ENCODE data around the gene TK1. TPM values are rescaled to one million over a fixed set of nuclear protein-coding genes. Genes with fewer than 3 reads are reported as not detected.

The TK1 gene
- total RNA-seq, 2 donors from 2014 or later, result 81.0 to 97.4 TPM

DNA sequence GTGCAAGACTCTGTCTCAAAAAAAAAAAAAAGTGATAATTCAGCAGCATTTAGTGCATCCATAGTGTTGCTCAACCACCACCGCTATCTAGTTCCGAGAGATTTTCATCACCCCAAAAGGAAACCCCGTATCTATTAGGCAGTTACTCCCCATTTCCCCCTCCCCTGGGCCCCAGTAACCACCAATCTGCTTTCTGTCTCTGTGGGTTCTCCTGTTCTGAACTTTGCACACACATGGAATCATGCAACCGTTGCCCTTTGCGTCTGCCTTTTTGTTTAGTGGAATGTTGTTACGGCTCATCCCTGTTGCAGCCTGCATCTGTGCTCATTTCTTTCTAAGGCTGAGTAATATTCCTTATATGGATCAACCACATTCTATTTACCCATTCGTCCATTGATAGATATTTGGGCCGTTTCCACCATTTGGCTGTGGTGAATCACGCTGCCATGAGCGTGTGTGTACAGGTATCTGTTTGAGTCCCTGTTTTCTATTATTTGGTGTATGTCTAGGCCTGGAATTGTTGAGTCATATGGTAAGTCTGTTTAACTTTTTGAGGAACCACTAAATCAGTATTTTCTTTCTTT, 27.2 kb downstream of the TK1 start:
- Histone ChIP-seq H3K27ac (ENCODE audit: low read depth, low read length) (no peak overlapping the region), H3K27me3 (ENCODE audit: control insufficient read depth, insufficient read depth, low read length, poor library complexity, severe bottlenecking) (no peaks in the 10 kb centered on the region), H3K36me3 (ENCODE audit: control insufficient read depth, insufficient read depth, low read length) (no peaks in the 10 kb centered on the region), H3K9ac (ENCODE audit: extremely low read depth, low read length, poor library complexity, severe bottlenecking) (no peak overlapping the region), H3K4me1 (ENCODE audit: control insufficient read depth, insufficient read depth, low read length) (no peaks in the 10 kb centered on the region), H3K9me3 (ENCODE audit: control insufficient read depth, low read length) (no peaks in the 10 kb centered on the region), H3K4me3 (ENCODE audit: low read length) (no peak overlapping the region)
- Mint-ChIP-seq H3K27me3 (ENCODE audit: insufficient read depth) (no peaks in the 10 kb centered on the region), H3K9me3 (no peaks in the 10 kb centered on the region), H3K36me3 (ENCODE audit: low read depth) (no peaks in the 10 kb centered on the region), H3K4me1 (no peaks in the 10 kb centered on the region), H3K27ac (no peak overlapping the region), H3K4me3 (no peak overlapping the region)
- no peak for TF ChIP-seq CTCF (conservative IDR thresholded peaks at IDR 0.05)
- 93 to 95% methylated on average over 7 to 10 of the region's 10 CpGs for WGBS, 2 experiments (ENCODE audit: insufficient coverage in 1 of 2, insufficient read length in 1 of 2)
- DNase-seq, result no peak

GRCh38 chr17:78154903-78155811, 31.7 kb downstream of the TK1 start:
- H3K27me3 Mint-ChIP-seq (ENCODE audit: insufficient read depth), result no peaks in the 10 kb centered on the region
- Histone ChIP-seq H3K36me3 (ENCODE audit: control insufficient read depth, insufficient read depth, low read length) (no peaks in the 10 kb centered on the region), H3K4me3 (ENCODE audit: low read length) (no peak overlapping the region), H3K9me3 (ENCODE audit: control insufficient read depth, low read length) (no peaks in the 10 kb centered on the region), H3K4me1 (ENCODE audit: control insufficient read depth, insufficient read depth, low read length) (no peaks in the 10 kb centered on the region), H3K27me3 (ENCODE audit: control insufficient read depth, insufficient read depth, low read length, poor library complexity, severe bottlenecking) (no peaks in the 10 kb centered on the region), H3K9ac (ENCODE audit: extremely low read depth, low read length, poor library complexity, severe bottlenecking) (no peak overlapping the region), H3K27ac (ENCODE audit: low read depth, low read length) (no peak overlapping the region)
- H3K27ac Mint-ChIP-seq, result no peak overlapping the region
- DNase-seq, result no peak
- H3K9me3 Mint-ChIP-seq, result no peaks in the 10 kb centered on the region
- no peak overlapping the region for H3K4me3 Mint-ChIP-seq
- 93 to 97% methylated on average over 5 to 11 of the region's 11 CpGs for WGBS, 2 experiments (ENCODE audit: insufficient coverage in 1 of 2, insufficient read length in 1 of 2)
- peaks cover 4% of the 10 kb centered on the region for H3K4me1 Mint-ChIP-seq
- no peak for TF ChIP-seq CTCF (conservative IDR thresholded peaks at IDR 0.05)
- no peaks in the 10 kb centered on the region for H3K36me3 Mint-ChIP-seq (ENCODE audit: low read depth)

DNA sequence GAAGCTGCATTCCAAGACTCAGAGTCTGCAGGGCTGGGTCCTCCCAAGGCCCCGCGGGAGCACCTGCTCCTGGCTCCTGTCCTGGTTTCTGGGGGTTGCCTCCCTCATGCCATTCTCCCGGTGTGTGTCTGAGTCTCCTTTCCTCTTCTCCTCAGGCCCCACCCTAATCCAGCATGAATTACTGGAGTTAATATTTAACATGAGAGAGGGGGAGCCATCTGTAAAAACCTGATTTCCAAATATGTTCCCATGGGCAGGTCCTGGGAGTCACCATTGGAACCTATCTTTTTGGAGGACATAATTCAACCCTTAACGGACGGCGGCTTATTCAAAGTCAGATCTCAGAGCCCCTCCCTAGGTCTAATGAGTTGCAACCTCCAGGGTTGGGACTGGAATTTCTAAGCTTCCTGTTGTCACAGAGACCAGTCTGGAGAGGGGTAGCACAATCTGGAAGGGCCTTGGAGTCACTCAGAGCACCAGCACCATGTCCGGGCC, 35.3 kb downstream of the TK1 start:
- Histone ChIP-seq H3K9me3 (ENCODE audit: control insufficient read depth, low read length) (no peaks in the 10 kb centered on the region), H3K4me3 (ENCODE audit: low read length) (no peak overlapping the region), H3K9ac (ENCODE audit: extremely low read depth, low read length, poor library complexity, severe bottlenecking) (no peak overlapping the region), H3K36me3 (ENCODE audit: control insufficient read depth, insufficient read depth, low read length) (no peaks in the 10 kb centered on the region), H3K27me3 (ENCODE audit: control insufficient read depth, insufficient read depth, low read length, poor library complexity, severe bottlenecking) (no peaks in the 10 kb centered on the region), H3K4me1 (ENCODE audit: control insufficient read depth, insufficient read depth, low read length) (no peaks in the 10 kb centered on the region), H3K27ac (ENCODE audit: low read depth, low read length) (no peak overlapping the region)
- Mint-ChIP-seq H3K27ac (no peak overlapping the region), H3K36me3 (ENCODE audit: low read depth) (no peaks in the 10 kb centered on the region), H3K27me3 (ENCODE audit: insufficient read depth) (no peaks in the 10 kb centered on the region), H3K4me1 (peaks cover 4% of the 10 kb centered on the region), H3K4me3 (no peak overlapping the region), H3K9me3 (no peaks in the 10 kb centered on the region)
- WGBS, 2 experiments (ENCODE audit: insufficient coverage in 1 of 2, insufficient read length in 1 of 2), result 93 to 100% methylated on average over 4 to 7 of the region's 7 CpGs
- no peak for TF ChIP-seq CTCF (conservative IDR thresholded peaks at IDR 0.05)
- DNase-seq, result peak; percentile 83

Measured in endodermal cell (in vitro differentiated cells).